Raji (cell line): ENCODE data around the gene CBFA2T3.

Experiments
- POLR2A ChIP-seq: IDR thresholded peaks from 2 replicates; pipeline ENCODE4 v1.6.1; 2011; ENCODE audit warnings: low read depth, low read length, control low read depth; ENCODE audit not compliant: insufficient read depth

Gene CBFA2T3

GRCh38 chr16:89003831-89004208 lies 26.8 kb upstream of the CBFA2T3 start:
- TF ChIP-seq POLR2A, result no peak

GRCh38 chr16:89002851-89003830 lies 26.1 kb upstream of the CBFA2T3 start:
- TF ChIP-seq POLR2A, result no peak

GRCh38 chr16:89001117-89002027 lies 24.4 kb upstream of the CBFA2T3 start:
- no peak for TF ChIP-seq POLR2A

GRCh38 chr16:89000207-89000959 lies 23.4 kb upstream of the CBFA2T3 start:
- TF ChIP-seq POLR2A, result no peak

GRCh38 chr16:88999457-89000206 lies 22.6 kb upstream of the CBFA2T3 start:
- no peak for TF ChIP-seq POLR2A

GRCh38 chr16:88995746-88996535 lies 18.9 kb upstream of the CBFA2T3 start:
- TF ChIP-seq POLR2A, result no peak

- no peak for TF ChIP-seq POLR2A
Measured at GRCh38 chr16:88995194-88995593, 18.2 kb upstream of the CBFA2T3 start.

- no peak for TF ChIP-seq POLR2A
Measured at GRCh38 chr16:88994695-88995094, 17.7 kb upstream of the CBFA2T3 start.

- no peak for TF ChIP-seq POLR2A
Measured at GRCh38 chr16:88993946-88994600, 17.1 kb upstream of the CBFA2T3 start.

GRCh38 chr16:88993166-88993761 lies 16.3 kb upstream of the CBFA2T3 start:
- TF ChIP-seq POLR2A, result no peak

- no peak for TF ChIP-seq POLR2A
Measured at GRCh38 chr16:88992351-88993165, 15.6 kb upstream of the CBFA2T3 start.
